BJ (cell line): ENCODE results near the gene CMSS1. TPM values are rescaled to one million over a fixed set of nuclear protein-coding genes. Genes with fewer than 3 reads are reported as not detected.

Experiments used
- CTCF ChIA-PET: fragments of 350-600 bp; formaldehyde crosslinking; extraction: SDS; loops from one replicate; lab custom pipeline; 2021; ENCODE audit warnings: antibody characterized with exemption, inconsistent platforms; lab: Yijun Ruan, JAX
- POLR2A ChIA-PET: fragments of 300-600 bp; sonication (Branson Sonifier 250); formaldehyde crosslinking; extraction: SDS; loops from one replicate; lab custom pipeline; 2021; ENCODE audit warnings: antibody characterized with exemption; lab: Charles Lee
- DNase-seq: peaks from one replicate; pipeline ENCODE4 v3.0.0-alpha.2; 2011; ENCODE audit warnings: low read depth
- H3K27me3 ChIP-seq: 2 replicates; pipeline ENCODE4 v1.6.0; 2011; ENCODE audit warnings: low read length; ENCODE audit not compliant: control insufficient read depth, insufficient read depth
- H3K36me3 ChIP-seq: 2 replicates; pipeline ENCODE4 v1.5.1; 2011; ENCODE audit warnings: low read length; ENCODE audit not compliant: control insufficient read depth, insufficient read depth
- H3K4me3 ChIP-seq: 2 replicates; pipeline ENCODE4 v1.5.1; 2011; ENCODE audit warnings: low read depth, mild to moderate bottlenecking, control low read depth, low read length
- polyA plus RNA-seq: library from polyadenylated mRNA; depleted of rRNA; stranded (reverse); fragments of >200 nt; gene quantifications from 2 replicates; pipeline ENCODE4 v1.2.3, GENCODE V29; 2011
- TF ChIP-seq, protein P1 (sequence below): IDR thresholded peaks from 2 replicates; pipeline ENCODE4 v1.5.1; 2011; ENCODE audit warnings: low read depth, mild to moderate bottlenecking, control low read depth, inconsistent platforms, low read length, moderate library complexity; ENCODE audit not compliant: insufficient read depth

Gene CMSS1
- polyA plus RNA-seq, 1 experiment = 6.7 TPM

- H3K4me3 ChIP-seq = no peak overlapping the region
- H3K36me3 ChIP-seq = peaks cover 8% of the 10 kb centered on the region
- no peaks in the 10 kb centered on the region for H3K27me3 ChIP-seq
- ChIA-PET CTCF (interaction anchor here (0.6 to 1.2 kb wide), 2 partner anchors 32 to 141 kb away, joined by 3 read pairs; no protein-coding TSS in a partner anchor), POLR2A (interaction anchor here (0.7 kb wide), 1 partner anchor 535 kb away, joined by 5 read pairs; the partner anchor contains the start of genes LNP1 and TOMM70)
- peak; percentile 64 for DNase-seq
- TF ChIP-seq, protein P1, sequence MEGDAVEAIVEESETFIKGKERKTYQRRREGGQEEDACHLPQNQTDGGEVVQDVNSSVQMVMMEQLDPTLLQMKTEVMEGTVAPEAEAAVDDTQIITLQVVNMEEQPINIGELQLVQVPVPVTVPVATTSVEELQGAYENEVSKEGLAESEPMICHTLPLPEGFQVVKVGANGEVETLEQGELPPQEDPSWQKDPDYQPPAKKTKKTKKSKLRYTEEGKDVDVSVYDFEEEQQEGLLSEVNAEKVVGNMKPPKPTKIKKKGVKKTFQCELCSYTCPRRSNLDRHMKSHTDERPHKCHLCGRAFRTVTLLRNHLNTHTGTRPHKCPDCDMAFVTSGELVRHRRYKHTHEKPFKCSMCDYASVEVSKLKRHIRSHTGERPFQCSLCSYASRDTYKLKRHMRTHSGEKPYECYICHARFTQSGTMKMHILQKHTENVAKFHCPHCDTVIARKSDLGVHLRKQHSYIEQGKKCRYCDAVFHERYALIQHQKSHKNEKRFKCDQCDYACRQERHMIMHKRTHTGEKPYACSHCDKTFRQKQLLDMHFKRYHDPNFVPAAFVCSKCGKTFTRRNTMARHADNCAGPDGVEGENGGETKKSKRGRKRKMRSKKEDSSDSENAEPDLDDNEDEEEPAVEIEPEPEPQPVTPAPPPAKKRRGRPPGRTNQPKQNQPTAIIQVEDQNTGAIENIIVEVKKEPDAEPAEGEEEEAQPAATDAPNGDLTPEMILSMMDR = no peak
Observed at GRCh38 chr3:99866261-99866761, 48.6 kb downstream of the CMSS1 start.

DNA sequence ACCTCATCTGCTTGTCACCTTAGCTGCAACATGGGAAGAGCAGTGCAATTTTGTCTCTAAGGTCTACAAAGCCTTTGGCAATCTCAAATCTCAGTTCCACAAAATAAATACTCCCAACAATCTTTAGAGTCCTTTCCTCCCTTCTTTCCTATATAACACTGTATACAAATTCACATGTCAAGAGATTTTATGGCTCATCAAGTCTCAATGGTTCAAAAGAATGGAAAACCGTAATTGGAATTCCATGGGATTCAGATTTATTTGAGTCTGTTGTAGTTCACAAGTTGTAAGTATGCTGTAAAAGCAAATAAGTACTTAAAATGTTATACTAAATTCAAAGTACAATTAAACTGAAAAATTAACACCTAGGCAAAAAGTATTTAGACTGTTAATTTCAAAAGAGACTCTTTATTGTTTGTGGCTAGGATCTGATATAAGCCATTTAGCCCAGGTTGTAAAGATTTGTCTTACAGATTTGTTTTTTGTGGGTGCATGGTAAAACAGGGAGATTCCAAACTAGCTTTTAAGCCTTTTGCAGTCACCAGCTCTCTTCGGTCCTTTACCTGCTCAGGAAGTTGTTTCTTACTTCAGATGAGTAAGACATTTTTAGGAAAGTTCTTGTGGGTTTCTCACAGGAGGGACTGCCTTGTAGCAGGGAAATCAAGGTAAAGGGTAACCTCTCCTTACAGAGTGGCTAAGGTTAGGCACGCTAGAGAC is 50.1 kb downstream of the CMSS1 start:
- TF ChIP-seq, protein P1 = no peak
- POLR2A ChIA-PET = interaction anchor here (0.5 kb wide), 1 partner anchor 329 kb away, joined by 3 read pairs; no protein-coding TSS in a partner anchor

DNA sequence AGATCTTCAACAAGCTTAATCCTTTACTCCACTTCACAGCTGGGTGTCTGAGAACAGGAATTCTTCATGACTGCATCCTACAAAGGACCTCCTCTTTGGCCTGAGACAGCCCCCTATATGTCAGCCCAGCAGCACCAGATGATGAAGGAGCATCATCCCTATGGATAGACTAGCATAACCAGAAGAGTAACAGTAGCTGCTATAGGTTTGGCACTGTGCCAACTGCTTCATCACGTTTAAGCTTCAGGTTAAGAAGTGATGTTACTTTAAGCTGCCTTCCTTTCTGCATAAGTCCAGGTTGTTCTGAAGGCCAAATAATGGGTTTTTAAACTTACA is 50.6 kb downstream of the CMSS1 start:
- TF ChIP-seq, protein P1 = no peak
- Histone ChIP-seq H3K27me3 (no peaks in the 10 kb centered on the region), H3K4me3 (no peak overlapping the region), H3K36me3 (0 out of 2 replicates have a peak, but pooled peaks cover 6% of the 10 kb centered on the region)
- ChIA-PET POLR2A (no interaction called here), CTCF (interaction anchor here (1.3 to 1.7 kb wide), 2 partner anchors 26 to 386 kb away, joined by 3 read pairs; no protein-coding TSS in a partner anchor)
- DNase-seq = no peak

More for the DNA sequence above, 50.1 kb downstream of the CMSS1 start:
- DNase-seq = no peak
- Histone ChIP-seq H3K4me3 (no peak overlapping the region), H3K36me3 (peaks cover 6% of the 10 kb centered on the region), H3K27me3 (no peaks in the 10 kb centered on the region)
- CTCF ChIA-PET = interaction anchor here (1.2 to 1.7 kb wide), 3 partner anchors 27 to 386 kb away, joined by 3 read pairs; no protein-coding TSS in a partner anchor

DNA sequence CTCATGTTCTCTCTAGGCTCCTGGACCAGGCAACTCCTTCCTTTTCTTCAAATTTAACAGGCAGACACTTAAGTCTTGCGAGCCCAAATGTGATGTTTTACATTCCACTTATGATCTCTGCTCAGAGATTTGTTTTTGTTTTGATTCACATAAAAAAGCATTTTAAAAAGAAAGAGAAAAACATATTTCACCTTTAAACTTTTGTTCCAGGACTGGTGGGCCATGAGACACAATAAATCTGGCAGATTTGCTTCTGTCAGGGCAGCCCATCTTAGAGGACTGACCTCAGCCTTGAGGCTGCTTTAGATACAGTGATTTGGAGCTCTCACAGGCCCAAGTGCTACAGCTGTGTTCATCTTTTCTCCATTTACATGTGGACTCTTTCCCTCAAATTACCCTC is 52.0 kb downstream of the CMSS1 start:
- TF ChIP-seq, protein P1 = no peak
- no peak overlapping the region for H3K4me3 ChIP-seq
- H3K27me3 ChIP-seq = no peaks in the 10 kb centered on the region
- no peak for DNase-seq
- 0 out of 2 replicates have a peak, but pooled peaks cover 6% of the 10 kb centered on the region for H3K36me3 ChIP-seq
- ChIA-PET CTCF (interaction anchor here (1.4 kb wide), 1 partner anchor 27 kb away, joined by 3 read pairs; no protein-coding TSS in a partner anchor), POLR2A (interaction anchor here (0.7 kb wide), 1 partner anchor 192 kb away, joined by 3 read pairs; no protein-coding TSS in a partner anchor)

GRCh38 chr3:99870712-99871111 is 53.0 kb downstream of the CMSS1 start:
- Histone ChIP-seq H3K27me3 (no peaks in the 10 kb centered on the region), H3K4me3 (no peak overlapping the region), H3K36me3 (0 out of 2 replicates have a peak, but pooled peaks cover 4% of the 10 kb centered on the region)
- TF ChIP-seq, protein P1 = no peak
- CTCF ChIA-PET = interaction anchor here (0.6 to 1.4 kb wide), 5 partner anchors 23 to 90 kb away, joined by 3 read pairs; no protein-coding TSS in a partner anchor
- POLR2A ChIA-PET = no interaction called here
- no peak for DNase-seq
